Upper lobe of left lung (tissue), 4 donors: ENCODE results near the gene AGMO.

Source experiments
- EP300 ChIP-seq, 4 donors: sonication (generic); formaldehyde crosslinking; IDR thresholded peaks; one replicate each; pipeline ENCODE4 v1.5.1; 2017; ENCODE audit warnings: antibody characterized with exemption in 4 of 4, control low read depth in 2 of 4
- POLR2A ChIP-seq, 4 donors: fragments of 450-650 bp; IDR thresholded peaks; one replicate each; pipeline ENCODE4 v1.5.1; 2016 to 2017; ENCODE audit warnings: antibody characterized with exemption in 4 of 4, mild to moderate bottlenecking in 2 of 4
- POLR2AphosphoS5 ChIP-seq, 2 donors: sonication (generic); formaldehyde crosslinking; IDR thresholded peaks; one replicate each; pipeline ENCODE4 v1.5.1; 2017; ENCODE audit warnings: antibody characterized with exemption in 2 of 2
- TF ChIP-seq, protein P1 (sequence below), 6 experiments: fragments of 450-650 bp in 4 of 6; fragments of 200-600 bp in 2 of 6; sonication (generic) in 2 of 6; IDR thresholded peaks; one replicate each; pipeline ENCODE4 v1.5.1; 2016 to 2019; ENCODE audit warnings: antibody characterized with exemption in 6 of 6

DNA sequence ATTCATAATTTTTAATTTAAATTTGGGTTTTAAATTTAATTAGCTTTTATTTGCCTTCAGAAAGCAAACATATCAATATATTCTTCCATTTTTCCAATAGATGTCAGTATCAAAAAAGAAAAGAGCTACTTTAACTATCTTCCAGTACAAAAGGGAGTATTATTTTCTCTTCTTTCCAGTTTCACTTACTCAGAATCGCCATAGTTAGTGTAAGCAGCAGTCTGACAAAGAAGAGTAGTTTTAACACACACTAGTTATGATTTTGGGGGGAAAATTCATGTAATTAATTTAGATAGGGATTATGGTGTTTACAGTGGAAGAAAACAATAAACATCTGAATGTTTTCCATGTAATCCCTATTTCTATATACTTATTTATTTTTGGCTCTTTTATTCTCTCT is 386.7 kb downstream of the AGMO start:
- TF ChIP-seq EP300 (IDR thresholded peaks at IDR 0.05): no peak
- TF ChIP-seq, protein P1, sequence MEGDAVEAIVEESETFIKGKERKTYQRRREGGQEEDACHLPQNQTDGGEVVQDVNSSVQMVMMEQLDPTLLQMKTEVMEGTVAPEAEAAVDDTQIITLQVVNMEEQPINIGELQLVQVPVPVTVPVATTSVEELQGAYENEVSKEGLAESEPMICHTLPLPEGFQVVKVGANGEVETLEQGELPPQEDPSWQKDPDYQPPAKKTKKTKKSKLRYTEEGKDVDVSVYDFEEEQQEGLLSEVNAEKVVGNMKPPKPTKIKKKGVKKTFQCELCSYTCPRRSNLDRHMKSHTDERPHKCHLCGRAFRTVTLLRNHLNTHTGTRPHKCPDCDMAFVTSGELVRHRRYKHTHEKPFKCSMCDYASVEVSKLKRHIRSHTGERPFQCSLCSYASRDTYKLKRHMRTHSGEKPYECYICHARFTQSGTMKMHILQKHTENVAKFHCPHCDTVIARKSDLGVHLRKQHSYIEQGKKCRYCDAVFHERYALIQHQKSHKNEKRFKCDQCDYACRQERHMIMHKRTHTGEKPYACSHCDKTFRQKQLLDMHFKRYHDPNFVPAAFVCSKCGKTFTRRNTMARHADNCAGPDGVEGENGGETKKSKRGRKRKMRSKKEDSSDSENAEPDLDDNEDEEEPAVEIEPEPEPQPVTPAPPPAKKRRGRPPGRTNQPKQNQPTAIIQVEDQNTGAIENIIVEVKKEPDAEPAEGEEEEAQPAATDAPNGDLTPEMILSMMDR (IDR thresholded peaks at IDR 0.05): no peak
- no peak for TF ChIP-seq POLR2A (IDR thresholded peaks at IDR 0.05)
- no peak for TF ChIP-seq POLR2AphosphoS5 (IDR thresholded peaks at IDR 0.05)
